HG03469 (cell line): ENCODE measurements around the gene TRAPPC13.
"Not testable (repeated sequence)": the region's sequence is repeated elsewhere in the genome, so short reads cannot be mapped to it uniquely, and the experiment has no call there.

Experiments
- ATAC-seq: cut with Tn5 transposase; IDR thresholded peaks from one replicate; pipeline ENCODE4 v1.9.1; 2021; ENCODE audit warnings: mild to moderate bottlenecking, moderate library complexity, moderate number of reproducible peaks; ENCODE audit not compliant: unreplicated experiment

The TRAPPC13 gene

DNA sequence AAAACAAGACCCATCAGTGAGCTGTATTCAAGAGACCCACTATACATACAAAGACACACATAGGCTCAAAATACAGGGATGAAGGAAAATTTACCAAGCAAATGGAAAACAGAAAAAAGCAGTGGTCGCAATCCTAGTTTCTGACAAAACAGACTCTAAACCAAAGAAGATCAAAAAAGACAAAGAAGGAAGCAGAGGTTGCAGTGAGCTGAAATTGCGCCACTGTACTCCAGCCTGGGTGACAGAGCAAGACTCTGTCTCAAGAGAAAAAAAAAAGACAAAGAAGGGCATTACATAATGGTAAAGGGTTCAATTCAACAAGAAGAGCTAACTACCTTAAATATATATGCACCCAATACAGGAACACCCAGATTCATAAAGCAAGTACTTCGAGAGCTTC is 51.2 kb downstream of the TRAPPC13 start:
- ATAC-seq: not testable (repeated sequence)

DNA sequence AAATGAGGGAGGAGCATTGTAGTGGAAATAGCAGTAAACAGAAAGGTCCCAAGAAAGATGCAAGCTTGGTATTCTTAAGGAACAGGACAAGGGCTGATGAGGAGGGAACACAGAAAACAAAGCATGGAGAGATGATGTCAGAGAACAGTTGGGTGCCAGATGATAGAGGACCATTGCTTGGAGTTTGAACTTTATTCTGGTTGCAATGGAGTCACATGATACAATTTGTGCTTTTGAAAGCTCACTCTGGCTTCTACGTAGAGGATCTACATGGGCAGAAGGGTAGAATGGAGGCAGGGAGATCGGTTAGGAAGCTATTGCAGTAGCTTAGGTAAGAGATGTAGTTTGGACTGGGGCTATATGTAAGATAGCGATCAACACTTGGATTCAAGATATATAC is 57.3 kb downstream of the TRAPPC13 start:
- no peak for ATAC-seq

DNA sequence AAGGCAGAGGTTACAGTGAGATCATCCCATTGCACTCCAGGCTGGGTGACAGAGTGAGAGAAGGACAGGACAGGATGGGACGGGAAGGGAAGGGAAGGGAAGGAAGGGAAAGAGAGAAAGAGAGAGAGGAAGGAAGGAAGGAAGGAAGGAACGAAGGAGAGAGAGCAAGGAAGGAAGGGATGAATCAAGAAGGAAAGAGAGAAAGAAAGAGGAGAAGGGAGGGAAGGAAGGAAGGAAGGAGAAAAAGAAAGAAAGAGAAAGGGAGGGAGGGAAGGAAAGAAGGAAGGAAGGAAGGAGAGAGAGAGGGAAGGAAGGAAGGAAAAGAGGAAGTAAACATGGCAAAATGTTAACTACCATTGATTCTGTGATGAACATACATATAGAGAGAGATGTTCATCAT is 68.3 kb downstream of the TRAPPC13 start:
- ATAC-seq: no peak

DNA sequence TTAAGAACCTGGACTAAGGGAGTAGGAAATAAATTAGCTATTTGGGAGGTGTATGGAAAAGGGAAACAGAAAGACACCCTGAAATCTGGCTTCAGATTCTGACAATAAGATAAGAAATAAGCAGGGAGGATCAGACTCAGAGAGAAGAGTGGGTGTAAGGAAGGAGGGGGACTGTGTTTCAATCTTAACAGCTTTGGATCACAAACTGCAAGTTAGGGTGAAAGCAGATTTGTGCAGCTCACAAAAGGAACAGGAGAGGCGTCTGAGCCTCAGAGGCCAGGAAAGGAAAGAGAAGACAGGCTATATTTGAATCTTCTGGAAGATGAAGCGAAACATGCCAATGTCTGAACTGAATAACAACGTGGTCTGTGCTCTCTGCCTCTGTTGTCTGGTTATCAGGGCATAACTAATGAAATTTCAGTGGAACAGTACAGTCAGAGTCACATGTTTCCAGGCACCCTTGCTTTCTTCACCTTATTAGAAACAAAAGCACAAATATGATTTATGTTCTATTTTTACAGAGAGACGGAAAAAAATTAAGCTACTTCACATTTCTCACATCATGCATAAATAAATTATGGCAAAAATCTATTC is 70.4 kb downstream of the TRAPPC13 start:
- ATAC-seq: no peak

DNA sequence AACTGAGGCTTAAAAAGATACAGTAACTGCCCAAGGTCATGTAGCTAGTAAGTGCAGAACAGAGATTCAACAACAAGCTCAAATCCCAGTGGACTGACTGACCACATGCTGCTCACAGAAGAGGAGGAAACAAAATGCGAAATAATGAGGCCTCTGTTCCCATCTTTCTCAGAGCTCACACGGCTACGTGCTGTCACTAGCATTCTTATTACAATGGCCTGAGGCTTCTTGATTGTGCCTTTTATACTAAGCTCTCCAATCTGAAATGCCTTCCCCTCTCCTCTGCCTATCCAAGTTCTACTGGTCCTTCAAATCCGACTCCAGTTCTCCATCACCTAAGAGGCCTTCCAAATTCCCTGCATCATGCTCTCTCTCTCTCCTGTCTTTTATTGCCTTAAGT is 71.1 kb downstream of the TRAPPC13 start:
- no peak for ATAC-seq

DNA sequence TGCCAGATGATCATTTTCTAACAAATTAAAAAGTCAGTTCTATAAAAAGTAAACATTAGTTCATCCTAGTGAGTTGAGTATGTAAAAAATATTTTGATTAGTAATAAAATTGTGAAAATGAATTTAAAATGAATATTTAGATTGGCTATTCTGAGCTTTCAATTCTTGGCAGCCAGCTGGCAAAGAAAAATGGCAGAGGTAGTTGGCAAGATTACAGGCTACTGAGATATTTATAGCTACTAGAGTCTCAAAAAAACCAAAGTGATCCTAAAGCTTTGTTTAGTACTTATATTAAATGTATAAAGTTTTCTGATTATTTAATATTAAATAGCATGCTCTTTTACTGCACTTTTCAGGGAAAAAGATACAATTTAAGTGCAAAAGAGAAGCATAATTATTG is 72.1 kb downstream of the TRAPPC13 start:
- no peak for ATAC-seq

DNA sequence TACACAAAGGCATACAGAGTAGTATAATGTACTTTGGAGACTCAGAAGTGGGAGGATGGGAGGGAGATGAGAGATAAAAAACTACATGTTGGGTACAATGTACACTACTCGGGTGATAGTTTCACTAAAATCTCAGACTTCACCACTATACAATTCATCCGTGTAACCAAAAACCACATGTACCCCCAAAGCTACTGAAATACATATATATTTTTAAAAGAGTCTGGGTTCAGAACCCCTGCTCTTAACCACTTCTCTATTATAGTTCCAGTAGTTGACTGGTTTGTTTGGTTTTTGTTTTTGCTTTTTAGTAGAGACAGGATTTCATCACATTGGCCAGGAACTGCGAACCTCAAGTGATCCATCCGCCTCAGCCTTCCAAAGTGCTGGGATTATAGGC is 74.5 kb downstream of the TRAPPC13 start:
- peak; percentile 50 for ATAC-seq

DNA sequence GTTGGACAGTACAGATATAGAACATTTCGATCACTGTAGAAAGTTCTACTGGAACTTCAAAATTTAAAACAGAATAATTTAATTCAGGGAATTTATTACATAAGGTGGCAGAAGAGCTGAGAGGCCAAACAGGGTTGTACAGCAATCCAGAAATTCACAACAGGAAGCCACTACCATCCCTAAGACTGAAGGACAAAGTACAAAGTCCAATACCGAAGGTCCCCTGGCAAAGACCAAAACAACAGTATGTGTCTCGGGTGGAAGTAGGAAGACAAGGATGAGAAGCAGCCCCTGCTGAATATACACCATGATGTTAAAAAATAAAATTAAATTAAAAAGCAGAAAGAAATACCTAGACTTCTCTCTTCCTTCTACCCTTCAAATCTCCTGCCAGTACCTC is 77.2 kb downstream of the TRAPPC13 start:
- no peak for ATAC-seq

DNA sequence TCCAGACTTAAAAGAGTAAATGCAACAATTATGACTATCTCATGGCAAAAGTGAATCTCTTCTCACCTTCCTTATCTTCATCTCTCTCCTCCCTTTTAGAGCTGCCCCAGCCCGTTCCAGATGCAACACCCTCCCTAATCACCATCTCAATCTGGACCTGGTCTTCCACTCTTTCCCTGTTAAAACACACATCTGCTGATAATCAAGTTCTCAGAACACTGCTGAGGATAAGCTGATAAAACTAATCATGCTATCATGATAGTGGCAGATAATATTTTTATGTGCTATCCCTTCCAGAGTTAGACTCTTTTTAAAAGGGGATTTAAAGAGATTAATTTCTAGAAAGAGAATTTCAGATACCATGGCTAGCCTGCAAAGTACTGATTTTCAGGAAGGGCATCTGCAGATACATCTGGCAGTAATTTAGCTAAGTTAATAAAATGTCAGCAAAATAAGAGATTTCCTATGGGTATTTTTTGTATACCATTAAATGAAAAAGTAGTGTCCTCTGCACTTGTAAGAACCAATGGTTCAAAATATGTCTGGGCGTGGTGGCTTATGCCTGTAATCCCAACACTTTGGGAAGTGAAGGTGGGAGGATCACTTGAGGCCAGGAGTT is 79.9 kb downstream of the TRAPPC13 start:
- no peak for ATAC-seq

DNA sequence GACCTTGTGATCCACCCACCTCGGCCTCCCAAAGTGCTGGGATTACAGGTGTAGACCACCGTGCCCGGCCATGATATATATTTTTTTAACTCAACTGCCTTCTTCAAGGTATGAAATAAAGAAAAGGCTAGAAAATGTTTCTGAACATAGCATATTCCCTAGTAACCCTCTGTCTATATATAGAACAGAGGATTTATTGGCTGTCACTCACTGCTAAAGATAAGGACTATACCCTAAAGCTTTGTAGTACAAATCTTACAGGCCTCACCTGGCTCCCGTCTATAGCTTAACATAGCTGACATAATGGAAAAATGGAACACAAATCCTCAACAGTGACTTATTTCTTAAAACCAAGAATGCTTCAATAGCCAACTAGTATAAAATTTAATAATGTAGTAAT is 82.8 kb downstream of the TRAPPC13 start:
- no peak for ATAC-seq

DNA sequence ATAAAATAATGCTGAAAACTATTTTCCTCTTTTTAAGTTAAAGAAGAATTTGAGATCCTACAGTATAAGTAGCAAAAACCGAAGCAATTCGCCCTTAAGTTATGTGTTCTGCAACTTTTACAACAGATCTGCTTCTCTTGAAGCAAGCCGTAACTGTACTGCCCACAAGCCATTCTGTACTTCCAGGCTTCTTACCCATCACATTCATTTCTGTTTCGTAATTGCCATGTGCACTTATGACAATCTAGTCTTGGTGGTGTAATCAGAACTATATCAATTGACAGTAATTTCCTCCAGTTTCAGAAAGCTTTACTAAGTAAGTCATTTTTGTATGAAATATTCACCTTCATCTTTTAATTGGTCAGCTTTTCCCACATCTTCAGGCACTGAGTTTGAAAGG is 83.3 kb downstream of the TRAPPC13 start:
- no peak for ATAC-seq
